Astrocyte of the cerebellum (primary cell): ENCODE measurements around the gene CACNA2D3.

Experiments
- DNase-seq: peaks from one replicate; pipeline ENCODE4 v3.0.0-alpha.2; 2011; ENCODE audit warnings: low read depth
- H3K4me3 ChIP-seq: 2 replicates; pipeline ENCODE4 v1.5.1; 2011; ENCODE audit warnings: mild to moderate bottlenecking, low read depth, low read length, moderate library complexity
- in situ Hi-C: cut with HindIII; loops from 2 replicates; pipeline ENCODE4 v1.10.0; 2017; ENCODE audit warnings: low sequenced_read_pairs
- TF ChIP-seq, protein P1 (sequence below): IDR thresholded peaks from 2 replicates; pipeline ENCODE4 v1.5.1; 2012; ENCODE audit warnings: low read length, low read depth, moderate library complexity, mild to moderate bottlenecking; ENCODE audit errors: missing control alignments

Gene CACNA2D3

DNA sequence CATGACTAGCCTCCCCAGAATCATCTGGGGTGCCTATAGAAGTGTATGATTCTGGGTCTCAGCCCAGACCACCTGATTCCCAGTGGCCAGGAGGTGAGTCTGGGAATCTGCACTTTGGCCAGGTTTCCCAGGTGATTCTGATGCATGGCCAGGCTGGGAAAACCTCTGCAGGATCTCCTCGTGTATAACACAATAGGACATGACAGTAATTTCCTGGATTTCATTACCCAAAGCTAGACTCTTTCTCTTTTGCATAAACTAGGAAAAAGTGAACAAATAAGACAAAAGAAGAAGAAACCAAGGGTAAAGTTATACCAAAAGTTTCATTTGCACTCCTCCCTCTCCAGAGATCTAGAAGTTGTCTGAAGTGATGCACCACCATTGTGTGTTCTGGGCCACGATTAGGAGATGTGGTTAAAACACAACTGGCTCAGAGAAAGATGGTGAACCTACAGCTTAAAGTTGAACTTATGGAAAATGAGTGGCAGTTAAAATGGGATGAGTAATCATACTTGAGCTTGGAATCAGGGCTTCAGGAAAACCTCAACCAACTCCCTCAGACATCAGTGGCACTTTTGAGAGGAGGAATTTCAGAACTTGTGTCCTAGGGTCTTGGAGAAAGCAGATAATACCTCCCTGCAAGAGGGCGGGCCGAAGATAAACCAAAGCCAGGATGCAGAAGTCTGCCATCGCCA, 914.7 kb downstream of the CACNA2D3 start:
- in situ Hi-C loops = no loop called here
- no peak overlapping the region for H3K4me3 ChIP-seq
- DNase-seq = no peak
- TF ChIP-seq, protein P1, sequence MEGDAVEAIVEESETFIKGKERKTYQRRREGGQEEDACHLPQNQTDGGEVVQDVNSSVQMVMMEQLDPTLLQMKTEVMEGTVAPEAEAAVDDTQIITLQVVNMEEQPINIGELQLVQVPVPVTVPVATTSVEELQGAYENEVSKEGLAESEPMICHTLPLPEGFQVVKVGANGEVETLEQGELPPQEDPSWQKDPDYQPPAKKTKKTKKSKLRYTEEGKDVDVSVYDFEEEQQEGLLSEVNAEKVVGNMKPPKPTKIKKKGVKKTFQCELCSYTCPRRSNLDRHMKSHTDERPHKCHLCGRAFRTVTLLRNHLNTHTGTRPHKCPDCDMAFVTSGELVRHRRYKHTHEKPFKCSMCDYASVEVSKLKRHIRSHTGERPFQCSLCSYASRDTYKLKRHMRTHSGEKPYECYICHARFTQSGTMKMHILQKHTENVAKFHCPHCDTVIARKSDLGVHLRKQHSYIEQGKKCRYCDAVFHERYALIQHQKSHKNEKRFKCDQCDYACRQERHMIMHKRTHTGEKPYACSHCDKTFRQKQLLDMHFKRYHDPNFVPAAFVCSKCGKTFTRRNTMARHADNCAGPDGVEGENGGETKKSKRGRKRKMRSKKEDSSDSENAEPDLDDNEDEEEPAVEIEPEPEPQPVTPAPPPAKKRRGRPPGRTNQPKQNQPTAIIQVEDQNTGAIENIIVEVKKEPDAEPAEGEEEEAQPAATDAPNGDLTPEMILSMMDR = no peak

GRCh38 chr3:55042591-55042990, 920.2 kb downstream of the CACNA2D3 start:
- H3K4me3 ChIP-seq = no peak overlapping the region
- TF ChIP-seq, protein P1 = no peak
- no peak for DNase-seq
- in situ Hi-C loops = no loop called here

GRCh38 chr3:55044486-55044885, 922.1 kb downstream of the CACNA2D3 start:
- TF ChIP-seq, protein P1 = no peak
- no peak overlapping the region for H3K4me3 ChIP-seq
- DNase-seq = no peak
- in situ Hi-C loops = no loop called here

DNA sequence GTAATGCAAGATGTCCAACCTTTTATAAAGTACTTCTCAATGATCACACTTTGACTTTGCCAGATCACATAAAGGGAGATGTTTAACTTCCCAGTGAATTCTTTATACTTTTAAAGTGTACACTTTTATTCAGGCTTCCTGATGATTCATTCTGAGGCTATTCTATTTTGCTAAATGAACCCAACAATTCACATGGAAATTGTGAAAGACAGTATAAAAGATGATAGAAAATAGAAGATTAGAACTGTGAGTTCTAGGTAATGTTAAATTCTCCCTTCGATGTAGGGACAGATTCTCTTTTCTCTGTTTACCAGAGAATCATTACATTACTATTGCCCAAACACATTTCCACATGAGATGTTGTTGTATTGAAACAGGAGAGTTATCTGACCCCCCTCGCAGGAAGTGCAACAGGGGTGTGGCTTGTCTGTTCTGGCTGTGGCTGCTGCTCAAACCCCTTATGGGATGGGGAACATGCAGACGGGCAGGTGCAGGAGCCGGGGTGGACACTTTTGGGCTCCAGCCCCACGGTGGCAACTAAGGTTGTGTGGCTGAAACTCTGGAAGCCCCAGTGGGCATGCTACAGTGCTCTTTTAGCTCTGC, 936.8 kb downstream of the CACNA2D3 start:
- DNase-seq = no peak
- in situ Hi-C loops = no loop called here
- TF ChIP-seq, protein P1 = no peak
- no peak overlapping the region for H3K4me3 ChIP-seq

DNA sequence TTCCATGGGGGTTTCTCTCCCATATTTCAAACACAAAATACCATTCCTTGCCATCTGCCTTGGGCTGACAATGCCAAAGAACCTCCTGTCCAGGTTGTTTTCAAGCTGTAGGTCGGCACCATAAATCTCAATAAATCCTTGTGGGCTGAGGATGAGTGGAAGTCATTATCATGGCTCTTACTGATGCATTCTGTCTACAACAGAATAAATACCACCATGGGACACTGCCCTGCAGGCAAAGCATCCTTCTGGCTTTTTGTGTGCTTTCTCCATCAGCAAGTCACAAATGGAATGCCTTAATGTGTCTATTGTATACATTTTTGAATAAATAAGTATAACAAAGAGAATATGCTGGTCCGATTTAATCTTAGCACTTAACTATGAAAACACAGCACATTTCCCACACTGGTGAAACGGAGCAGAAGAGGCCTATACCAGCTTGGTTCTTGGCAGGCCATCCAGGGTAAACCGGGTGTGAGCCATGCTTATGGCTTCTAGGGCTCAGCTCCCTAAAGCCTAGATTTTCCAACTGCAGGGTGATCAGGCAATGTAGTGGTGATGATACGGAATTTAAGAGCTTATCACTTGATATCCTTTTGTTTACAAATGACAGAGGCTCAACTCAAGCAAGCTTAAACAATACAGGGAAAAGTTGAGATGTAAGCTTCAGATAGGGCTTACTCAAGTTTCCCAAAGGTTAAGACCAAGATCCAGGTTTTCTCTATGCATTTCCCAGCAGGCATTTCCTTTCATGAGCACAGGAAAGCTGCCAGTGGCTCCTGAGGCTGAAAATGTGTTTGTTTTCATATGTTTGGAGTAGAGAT, 938.8 kb downstream of the CACNA2D3 start:
- no peak for DNase-seq
- TF ChIP-seq, protein P1 = no peak
- in situ Hi-C loops = no loop called here

DNA sequence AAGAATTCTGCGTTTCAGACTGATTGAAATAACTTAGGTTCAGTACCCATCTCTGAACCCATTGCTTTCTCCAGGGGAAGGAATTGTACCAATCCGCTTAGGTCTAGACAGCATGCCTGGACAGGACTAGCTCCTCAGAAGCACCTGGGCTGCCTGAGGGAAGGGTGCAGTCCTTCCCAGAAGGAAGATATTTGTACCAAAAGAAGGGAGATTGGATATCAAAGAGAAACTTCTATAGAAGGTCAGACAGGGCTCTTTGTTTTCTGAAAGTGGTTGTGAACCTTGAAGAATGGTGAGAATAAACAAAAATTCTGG, 939.3 kb downstream of the CACNA2D3 start:
- DNase-seq = no peak
- TF ChIP-seq, protein P1 = no peak
- in situ Hi-C loops = no loop called here
- no peak overlapping the region for H3K4me3 ChIP-seq

More for the DNA sequence above, 938.8 kb downstream of the CACNA2D3 start:
- H3K4me3 ChIP-seq = no peak overlapping the region
